IMR-90 (cell line): Measurements from ENCODE around the gene KAZALD1. TPM values are rescaled to one million over a fixed set of nuclear protein-coding genes. Genes with fewer than 3 reads are reported as not detected.

Source experiments
- ATAC-seq: fragments of 200-7000 bp; cut with Tn5 transposase; 2 replicates; pipeline ENCODE4 v1.9.1; 2020; ENCODE audit warnings: low read depth, mild to moderate bottlenecking, moderate library complexity
- BruUV-seq: library from RNA; stranded (reverse); fragments of 400-500 nt; replicated peaks from 2 replicates; lab custom pipeline; 2021; lab: Mats Ljungman, UMichigan
- CTCF ChIA-PET: fragments of 300-600 bp; formaldehyde crosslinking; extraction: SDS; loops from one replicate; lab custom pipeline; 2021; ENCODE audit warnings: antibody characterized with exemption; lab: Yijun Ruan, JAX
- POLR2A ChIA-PET: fragments of 300-600 bp; sonication (Branson Sonifier 250); formaldehyde crosslinking; loops from one replicate; lab custom pipeline; 2022; ENCODE audit warnings: antibody characterized with exemption; ENCODE audit not compliant: unreplicated experiment; lab: Charles Lee
- DNase-seq: peaks from one replicate; pipeline ENCODE4 v3.0.0; 2013
- H2AFZ ChIP-seq: replicated peaks from 2 replicates; pipeline ENCODE3; 2013; ENCODE audit warnings: low read length, mild to moderate bottlenecking; ENCODE audit not compliant: poor library complexity
- H2AK5ac ChIP-seq: 2 replicates; pipeline ENCODE4 v1.6.1; 2013; ENCODE audit warnings: low read depth, low read length, inconsistent platforms
- H2AK9ac ChIP-seq: replicated peaks from 2 replicates; pipeline ENCODE3; 2013; ENCODE audit warnings: mild to moderate bottlenecking, low read depth, low read length, moderate library complexity; ENCODE audit not compliant: poor library complexity
- H2BK120ac ChIP-seq: 2 replicates; pipeline ENCODE4 v1.6.1; 2013; ENCODE audit warnings: low read depth, low read length, inconsistent platforms
- H2BK15ac ChIP-seq: 3 replicates; pipeline ENCODE4 v1.6.1; 2013; ENCODE audit warnings: low read depth, low read length, inconsistent platforms
- H2BK20ac ChIP-seq: 2 replicates; pipeline ENCODE4 v1.6.1; 2013; ENCODE audit warnings: low read depth, mild to moderate bottlenecking, inconsistent platforms, low read length, moderate library complexity
- H2BK5ac ChIP-seq: 2 replicates; pipeline ENCODE4 v1.6.1; 2013; ENCODE audit warnings: mild to moderate bottlenecking, low read depth, low read length, inconsistent platforms; ENCODE audit not compliant: poor library complexity, severe bottlenecking
- H3K14ac ChIP-seq: replicated peaks from 2 replicates; pipeline ENCODE4 v1.6.1; 2013; ENCODE audit warnings: low read depth, low read length, inconsistent platforms
- H3K18ac ChIP-seq: 2 replicates; pipeline ENCODE4 v1.6.1; 2013; ENCODE audit warnings: low read depth, low read length, control low read depth
- H3K23ac ChIP-seq: 2 replicates; pipeline ENCODE4 v1.6.1; 2013; ENCODE audit warnings: low read depth, low read length, inconsistent platforms
- H3K27ac ChIP-seq: 2 replicates; pipeline ENCODE4 v1.5.1; 2013; ENCODE audit warnings: mild to moderate bottlenecking, control low read depth, low read length; ENCODE audit not compliant: insufficient read depth
- H3K27me3 ChIP-seq: 2 replicates; pipeline ENCODE4 v1.6.1; 2013; ENCODE audit warnings: low read length; ENCODE audit not compliant: control insufficient read depth, insufficient read depth
- H3K36me3 ChIP-seq: 2 replicates; pipeline ENCODE4 v1.6.1; 2013; ENCODE audit warnings: low read length, mixed read lengths; ENCODE audit not compliant: control insufficient read depth, insufficient read depth
- H3K4ac ChIP-seq: 2 replicates; pipeline ENCODE4 v1.6.1; 2013; ENCODE audit warnings: low read depth, low read length, inconsistent platforms
- H3K4me1 ChIP-seq: 2 replicates; pipeline ENCODE4 v1.6.1; 2013; ENCODE audit warnings: low read length, mixed read lengths; ENCODE audit not compliant: control insufficient read depth, insufficient read depth
- H3K4me2 ChIP-seq: 2 replicates; pipeline ENCODE4 v1.6.1; 2013; ENCODE audit warnings: low read depth, mild to moderate bottlenecking, control low read depth, low read length, moderate library complexity
- H3K4me3 ChIP-seq: 2 replicates; pipeline ENCODE4 v1.5.1; 2013; ENCODE audit warnings: low read depth, mild to moderate bottlenecking, control low read depth, low read length, moderate library complexity; ENCODE audit not compliant: insufficient read depth
- H3K56ac ChIP-seq: 2 replicates; pipeline ENCODE4 v1.6.1; 2013; ENCODE audit warnings: low read length, inconsistent platforms; ENCODE audit not compliant: insufficient read depth; ENCODE audit errors: extremely low read depth
- H3K79me1 ChIP-seq, 2 experiments: 2 replicates each; pipeline ENCODE4 v1.6.1; 2013; ENCODE audit warnings: low read length in 2 of 2, inconsistent platforms in 1 of 2, low read depth in 1 of 2
- H3K9ac ChIP-seq: 2 replicates; pipeline ENCODE4 v1.6.1; 2013; ENCODE audit warnings: low read depth, low read length, control low read depth
- H3K9me1 ChIP-seq: 2 replicates; pipeline ENCODE4 v1.6.1; 2013; ENCODE audit warnings: low read length, inconsistent platforms; ENCODE audit not compliant: insufficient read depth
- H3K9me3 ChIP-seq: 2 replicates; pipeline ENCODE4 v1.6.1; 2013; ENCODE audit warnings: low read length; ENCODE audit not compliant: control insufficient read depth, insufficient read depth
- H4K20me1 ChIP-seq: 2 replicates; pipeline ENCODE4 v1.6.1; 2013; ENCODE audit warnings: low read length, inconsistent platforms; ENCODE audit not compliant: insufficient read depth
- H4K5ac ChIP-seq: 2 replicates; pipeline ENCODE4 v1.6.1; 2013; ENCODE audit warnings: mild to moderate bottlenecking, low read depth, low read length, control low read depth
- H4K8ac ChIP-seq, 2 experiments: 2 replicates each; pipeline ENCODE4 v1.6.1; 2013; ENCODE audit warnings: low read depth in 2 of 2, low read length in 2 of 2, control low read depth in 1 of 2, inconsistent platforms in 1 of 2
- H4K91ac ChIP-seq: 2 replicates; pipeline ENCODE4 v1.6.1; 2013; ENCODE audit warnings: low read depth, low read length, inconsistent platforms; ENCODE audit not compliant: insufficient read depth
- BHLHE40 ChIP-seq: fragments of 150-350 bp; IDR thresholded peaks from 2 replicates; pipeline ENCODE4 v1.6.1; 2016; ENCODE audit warnings: mild to moderate bottlenecking, low read depth, low read length
- CEBPB ChIP-seq: IDR thresholded peaks from 2 replicates; pipeline ENCODE4 v1.6.1; 2012; ENCODE audit warnings: low read depth, low read length, improper control_type of control experiment
- CHD1 ChIP-seq: IDR thresholded peaks from 2 replicates; pipeline ENCODE4 v1.6.1; 2012; ENCODE audit warnings: low read depth, low read length, improper control_type of control experiment
- FOS ChIP-seq: fragments of 150-350 bp; IDR thresholded peaks from 2 replicates; pipeline ENCODE4 v1.6.1; 2016; ENCODE audit warnings: low read depth, low read length
- MAFK ChIP-seq: IDR thresholded peaks from 2 replicates; pipeline ENCODE4 v1.6.1; 2012; ENCODE audit warnings: low read depth, low read length, improper control_type of control experiment
- MAZ ChIP-seq: IDR thresholded peaks from 2 replicates; pipeline ENCODE4 v1.6.1; 2012; ENCODE audit warnings: low read depth, mild to moderate bottlenecking, low read length, improper control_type of control experiment, moderate library complexity, borderline replicate concordance
- MXI1 ChIP-seq: IDR thresholded peaks from 2 replicates; pipeline ENCODE4 v1.6.1; 2012; ENCODE audit warnings: low read depth, mild to moderate bottlenecking, low read length, moderate library complexity, borderline replicate concordance
- NFE2L2 ChIP-seq: fragments of 150-350 bp; IDR thresholded peaks from 2 replicates; pipeline ENCODE4 v1.6.1; 2016; ENCODE audit warnings: low read depth, mild to moderate bottlenecking, low read length
- POLR2A ChIP-seq: IDR thresholded peaks from 2 replicates; pipeline ENCODE4 v1.6.1; 2012; ENCODE audit warnings: mild to moderate bottlenecking, low read depth, low read length
- RAD21 ChIP-seq: IDR thresholded peaks from 2 replicates; pipeline ENCODE4 v1.6.1; 2012; ENCODE audit warnings: low read length, improper control_type of control experiment
- RCOR1 ChIP-seq: IDR thresholded peaks from 2 replicates; pipeline ENCODE4 v1.6.1; 2012; ENCODE audit warnings: mild to moderate bottlenecking, low read length, improper control_type of control experiment; ENCODE audit not compliant: insufficient replicate concordance
- RFX5 ChIP-seq: IDR thresholded peaks from 2 replicates; pipeline ENCODE4 v1.8.0; 2012; ENCODE audit warnings: low read depth, mild to moderate bottlenecking, low read length, moderate library complexity
- SMC3 ChIP-seq: fragments of 150-350 bp; IDR thresholded peaks from 2 replicates; pipeline ENCODE4 v1.6.1; 2016; ENCODE audit warnings: low read depth, mild to moderate bottlenecking, antibody characterized with exemption, low read length, moderate library complexity
- WGBS, 2 experiments: methylation state at CpG; one replicate each; pipeline versions ENCODE4 v1.1.5 to v1.1.7; 2013; ENCODE audit warnings: missing lambda C conversion rate in 2 of 2; ENCODE audit not compliant: insufficient read length in 1 of 2; ENCODE audit errors: extremely low coverage in 2 of 2; 5-methylcytosine and 5-hydroxymethylcytosine counted together
- dilution Hi-C: fragments of 300-500 bp; cut with HindIII; formaldehyde crosslinking; loops from one replicate; pipeline ENCODE4 v1.14.3; 2018; ENCODE audit warnings: low sequenced_read_pairs; ENCODE audit not compliant: unreplicated experiment
- in situ Hi-C: fragments of 300-500 bp; cut with MboI; formaldehyde crosslinking; loops from 3 replicates; pipeline ENCODE4 v1.14.3; 2019; ENCODE audit warnings: low sequenced_read_pairs, inconsistent platforms, mixed read lengths
- intact Hi-C: fragments of 100-400 bp; cut with micrococcal nuclease; formaldehyde crosslinking; loops from 2 replicates; pipeline ENCODE4 v1.10.0; 2022
- polyA plus RNA-seq, 3 experiments: library from polyadenylated mRNA; depleted of rRNA; stranded (reverse); fragments of >200 nt; gene quantifications; 2 replicates each; pipeline ENCODE4 v1.2.3, GENCODE V29; 2012; ENCODE audit warnings: low replicate concordance in 1 of 3
- total RNA-seq: library from RNA; depleted of rRNA; stranded (reverse); fragments of >200 nt; gene quantifications from 2 replicates; pipeline ENCODE4 v1.2.3, GENCODE V29; 2012
- TF ChIP-seq, protein P1 (sequence below): conservative IDR thresholded peaks from 2 replicates; pipeline ENCODE4 v1.5.1; 2012; ENCODE audit warnings: mild to moderate bottlenecking, low read depth, low read length, improper control_type of control experiment
- TF ChIP-seq, protein P2 (sequence below): fragments of 150-350 bp; IDR thresholded peaks from 2 replicates; pipeline ENCODE4 v1.6.1; 2017; ENCODE audit warnings: mild to moderate bottlenecking, antibody characterized with exemption, low read length, low read depth

The KAZALD1 gene
- total and polyA plus RNA-seq, 2 of the 4 experiments (the other 2 are of a cell fraction) = 9.1 to 18.6 TPM

DNA sequence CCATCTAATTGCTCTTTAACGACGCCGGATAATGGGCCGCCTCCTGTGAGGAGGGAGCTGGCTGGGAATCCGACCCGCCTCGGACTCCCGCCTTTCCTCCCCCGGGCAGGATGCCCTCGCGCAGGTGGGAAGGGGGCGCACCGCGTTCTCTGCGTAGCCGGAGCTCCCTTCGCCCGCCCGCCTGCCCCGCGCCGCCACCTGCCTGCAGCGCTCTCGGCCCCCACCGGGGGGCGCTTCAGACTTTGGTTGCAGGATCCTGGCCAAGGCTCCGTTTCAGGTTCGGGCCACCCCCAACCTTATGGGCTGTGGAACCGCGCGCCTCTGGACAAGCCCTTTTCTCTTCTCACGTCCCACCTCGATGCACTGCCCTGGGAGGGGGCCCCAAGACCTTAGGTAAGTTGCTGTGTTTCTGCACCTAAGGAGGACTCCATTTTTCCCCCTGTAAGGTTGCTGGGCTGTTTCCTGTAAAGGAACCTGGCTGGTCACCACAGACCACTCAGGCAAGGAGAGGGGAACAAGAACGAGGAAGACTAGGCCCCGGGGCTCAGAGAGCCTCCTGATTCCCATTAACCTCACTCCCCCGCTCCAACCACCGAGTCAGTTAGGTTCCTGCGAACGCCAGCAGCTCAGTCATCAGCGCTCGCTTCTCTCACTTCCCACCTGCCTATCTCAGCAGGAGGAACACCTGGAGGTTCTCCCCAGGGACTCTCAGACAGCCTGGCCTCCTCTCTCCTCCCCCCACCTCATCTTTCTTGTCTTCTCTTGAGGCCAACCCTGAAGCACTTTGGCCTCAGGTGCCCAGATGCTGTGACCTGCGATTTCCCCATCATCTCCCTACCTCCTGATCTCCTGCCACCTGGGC, 11.3 kb upstream of the KAZALD1 start:
- no peak overlapping the region for H3K4ac ChIP-seq
- CTCF ChIA-PET = interaction anchor here (0.5 to 3.2 kb wide), 9 partner anchors 9 to 205 kb away, joined by 3 to 15 read pairs (median 7); partner anchors contain the start of gene KAZALD1
- peak overlapping the region; percentile 29; the same call in 1 of the 2 replicates for H3K4me3 ChIP-seq
- intact Hi-C loops (no loop called here), dilution Hi-C loops (no loop called here), in situ Hi-C loops (no loop called here)
- no peak overlapping the region for H2BK5ac ChIP-seq
- peaks cover 4% of the 10 kb centered on the region; the same call in 1 of the 2 replicates for H3K9me1 ChIP-seq
- no peak overlapping the region for H3K56ac ChIP-seq
- no peak overlapping the region for H3K27ac ChIP-seq
- ATAC-seq = peak; percentile 77
- no peak overlapping the region; the same call in 1 of the 2 replicates for H3K14ac ChIP-seq
- peaks cover 19% of the 10 kb centered on the region for H3K27me3 ChIP-seq
- peak overlapping the region; percentile 82 for H3K4me2 ChIP-seq
- H4K20me1 ChIP-seq = no peaks in the 10 kb centered on the region
- H3K9ac ChIP-seq = no peak overlapping the region; the same call in 1 of the 2 replicates
- H2AFZ ChIP-seq = peak overlapping the region; percentile 86
- peaks cover 4 to 9% of the 10 kb centered on the region in 2 experiments; a peak in 3 of 4 replicates for H3K79me1 ChIP-seq
- no peak overlapping the region for H4K91ac ChIP-seq
- peaks cover 11% of the 10 kb centered on the region for H3K4me1 ChIP-seq
- no peak overlapping the region; the same call in 1 of the 2 replicates for H3K23ac ChIP-seq
- 0 out of 4 replicates have a peak overlapping the region, but pooled peaks of 1 of the 2 experiments have one; percentile 11 for H4K8ac ChIP-seq
- WGBS, 2 experiments = no CpG with 5 or more reads among the region's 42 CpGs
- H2AK9ac ChIP-seq = no peak overlapping the region
- H3K9me3 ChIP-seq = no peaks in the 10 kb centered on the region
- BruUV-seq = no TSS peak
- no peak overlapping the region for H2BK120ac ChIP-seq
- no peaks in the 10 kb centered on the region for H3K36me3 ChIP-seq
- H2AK5ac ChIP-seq = peak overlapping the region; percentile 11; the same call in 1 of the 2 replicates
- H4K5ac ChIP-seq = no peak overlapping the region
- no peak overlapping the region for H2BK20ac ChIP-seq
- POLR2A ChIA-PET = no interaction called here
- no peak for DNase-seq
- no peak overlapping the region for H2BK15ac ChIP-seq
- H3K18ac ChIP-seq = no peak overlapping the region
- TF ChIP-seq MAZ (no peak), RCOR1 (no peak), SMC3 (peak; percentile 59; the same call in 1 of the 2 replicates), NFE2L2 (no peak), RFX5 (no peak), FOS (no peak), MXI1 (no peak), BHLHE40 (no peak), MAFK (no peak), RAD21 (peak; percentile 62), CEBPB (no peak), POLR2A (no peak), CHD1 (no peak)
- TF ChIP-seq, protein P1, sequence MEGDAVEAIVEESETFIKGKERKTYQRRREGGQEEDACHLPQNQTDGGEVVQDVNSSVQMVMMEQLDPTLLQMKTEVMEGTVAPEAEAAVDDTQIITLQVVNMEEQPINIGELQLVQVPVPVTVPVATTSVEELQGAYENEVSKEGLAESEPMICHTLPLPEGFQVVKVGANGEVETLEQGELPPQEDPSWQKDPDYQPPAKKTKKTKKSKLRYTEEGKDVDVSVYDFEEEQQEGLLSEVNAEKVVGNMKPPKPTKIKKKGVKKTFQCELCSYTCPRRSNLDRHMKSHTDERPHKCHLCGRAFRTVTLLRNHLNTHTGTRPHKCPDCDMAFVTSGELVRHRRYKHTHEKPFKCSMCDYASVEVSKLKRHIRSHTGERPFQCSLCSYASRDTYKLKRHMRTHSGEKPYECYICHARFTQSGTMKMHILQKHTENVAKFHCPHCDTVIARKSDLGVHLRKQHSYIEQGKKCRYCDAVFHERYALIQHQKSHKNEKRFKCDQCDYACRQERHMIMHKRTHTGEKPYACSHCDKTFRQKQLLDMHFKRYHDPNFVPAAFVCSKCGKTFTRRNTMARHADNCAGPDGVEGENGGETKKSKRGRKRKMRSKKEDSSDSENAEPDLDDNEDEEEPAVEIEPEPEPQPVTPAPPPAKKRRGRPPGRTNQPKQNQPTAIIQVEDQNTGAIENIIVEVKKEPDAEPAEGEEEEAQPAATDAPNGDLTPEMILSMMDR = peak; percentile 79
- TF ChIP-seq, protein P2, sequence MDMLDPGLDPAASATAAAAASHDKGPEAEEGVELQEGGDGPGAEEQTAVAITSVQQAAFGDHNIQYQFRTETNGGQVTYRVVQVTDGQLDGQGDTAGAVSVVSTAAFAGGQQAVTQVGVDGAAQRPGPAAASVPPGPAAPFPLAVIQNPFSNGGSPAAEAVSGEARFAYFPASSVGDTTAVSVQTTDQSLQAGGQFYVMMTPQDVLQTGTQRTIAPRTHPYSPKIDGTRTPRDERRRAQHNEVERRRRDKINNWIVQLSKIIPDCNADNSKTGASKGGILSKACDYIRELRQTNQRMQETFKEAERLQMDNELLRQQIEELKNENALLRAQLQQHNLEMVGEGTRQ = no peak
